22Rv1 (cell line): ENCODE measurements around the gene ZFP3.
"Not testable (repeated sequence)": the region's sequence is repeated elsewhere in the genome, so short reads cannot be mapped to it uniquely, and the experiment has no call there.

ENCODE experiments used
- H3K27ac ChIP-seq: fragments of 450-650 bp; 2 replicates; pipeline ENCODE4 v1.5.1; 2017
- CTCF ChIP-seq: fragments of 450-650 bp; IDR thresholded peaks from 2 replicates; pipeline ENCODE4 v1.5.1; 2017; ENCODE audit warnings: mild to moderate bottlenecking
- ZFX ChIP-seq: fragments of 450-650 bp; IDR thresholded peaks from 2 replicates; pipeline ENCODE4 v1.6.1; 2017; ENCODE audit warnings: antibody characterized with exemption, borderline replicate concordance

ZFP3 gene

GRCh38 chr17:5078106-5079028, at the start of gene ZFP3:
Gene ZFP3, plus strand, starts transcription at chr17:5078467. Its CDS starts 13,038 bp downstream, at chr17:5091505.
- peak within 1 kb of the TSS; percentile 79 for H3K27ac ChIP-seq
- TF ChIP-seq CTCF (no peak), ZFX (no peak)

- not testable (repeated sequence) for H3K27ac ChIP-seq
Observed at GRCh38 chr17:5030168-5030567, 48.1 kb upstream of the ZFP3 start.

- peak overlapping the region; percentile 44 for H3K27ac ChIP-seq
- TF ChIP-seq ZFX (no peak), CTCF (peak; percentile 75)
Observed at GRCh38 chr17:5031365-5032082, 46.7 kb upstream of the ZFP3 start.

GRCh38 chr17:5032865-5033264, 45.4 kb upstream of the ZFP3 start:
- TF ChIP-seq CTCF: no peak
- no peak for TF ChIP-seq ZFX

GRCh38 chr17:5033352-5034015, 44.8 kb upstream of the ZFP3 start:
- TF ChIP-seq CTCF (no peak), ZFX (no peak)
- H3K27ac ChIP-seq: no peak overlapping the region

More at GRCh38 chr17:5032865-5033264, 45.4 kb upstream of the ZFP3 start:
- no peak overlapping the region for H3K27ac ChIP-seq

GRCh38 chr17:5034063-5034462, 44.2 kb upstream of the ZFP3 start:
- TF ChIP-seq ZFX (no peak), CTCF (no peak)
- H3K27ac ChIP-seq: no peak overlapping the region

- TF ChIP-seq CTCF (no peak), ZFX (no peak)
- no peak overlapping the region for H3K27ac ChIP-seq
Observed at GRCh38 chr17:5034651-5035050, 43.6 kb upstream of the ZFP3 start.
